Endothelial cell of hepatic sinusoid (primary cell): ENCODE results near the gene DPH2.

Experiments
- in situ Hi-C: cut with HindIII; loops from 2 replicates; pipeline ENCODE4 v1.10.0; 2017; ENCODE audit warnings: low sequenced_read_pairs

The DPH2 gene

DNA sequence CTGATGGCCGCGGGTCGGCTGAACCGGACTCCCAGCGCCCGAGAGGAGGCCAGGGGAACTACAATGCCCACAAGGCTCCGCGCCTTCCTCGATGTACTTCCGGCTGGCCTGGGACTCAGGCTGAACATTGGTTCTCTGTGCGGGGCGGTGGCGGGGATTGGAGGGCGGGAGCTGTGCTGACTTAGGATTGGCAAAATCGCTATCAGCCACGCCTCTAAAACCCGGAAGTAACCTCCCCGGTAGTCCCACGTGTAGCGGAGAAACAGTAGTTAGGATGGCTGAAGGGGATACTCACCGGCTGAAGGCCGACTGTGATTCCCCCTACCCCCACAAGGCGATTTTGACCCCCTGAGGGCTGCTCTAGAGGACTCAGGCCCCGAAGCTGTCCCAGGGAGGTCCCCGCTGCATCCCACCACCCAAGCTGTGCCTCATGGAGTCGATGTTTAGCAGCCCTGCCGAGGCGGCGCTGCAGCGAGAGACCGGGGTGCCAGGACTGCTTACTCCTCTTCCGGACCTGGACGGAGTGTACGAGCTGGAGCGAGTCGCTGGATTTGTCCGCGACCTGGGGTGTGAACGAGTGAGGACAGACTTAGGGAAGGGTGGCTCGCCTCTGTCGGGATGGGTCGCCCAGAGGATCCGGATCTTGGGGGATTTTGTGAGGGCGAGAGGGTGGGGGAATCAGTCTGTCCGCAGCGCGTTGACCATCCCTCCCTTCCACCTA, at the start of gene DPH2:
DPH2 (plus strand) TSS at position 265 of the 721 bp plus-strand sequence; CDS start at position 431, 166 bp downstream.
- in situ Hi-C loops: loop anchor here (5.0 kb wide), 2 partner anchors 33 to 57 kb away; no protein-coding TSS in a partner anchor

DNA sequence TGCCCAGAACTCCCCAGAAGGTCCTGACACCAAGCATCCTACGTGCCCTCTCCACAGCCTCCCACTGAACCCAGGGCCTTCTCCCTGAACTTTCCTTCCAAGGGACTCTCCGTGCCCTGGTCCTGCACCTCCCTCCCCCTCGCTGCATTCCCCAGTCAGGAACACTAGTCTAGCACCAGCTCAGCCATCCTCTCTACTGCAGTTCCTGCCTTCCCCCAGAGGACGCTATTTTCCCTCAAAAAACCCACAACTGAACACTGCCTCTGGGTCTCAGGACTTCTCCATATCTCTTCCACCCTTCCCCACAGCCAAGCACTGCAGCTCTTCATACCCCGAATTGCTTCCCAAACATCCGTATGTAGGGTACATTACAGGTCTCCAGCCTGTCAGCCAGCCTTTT, 48.8 kb upstream of the DPH2 start:
- in situ Hi-C loops: no loop called here

GRCh38 chr1:43924516-43924915, 45.3 kb upstream of the DPH2 start:
- in situ Hi-C loops: no loop called here

DNA sequence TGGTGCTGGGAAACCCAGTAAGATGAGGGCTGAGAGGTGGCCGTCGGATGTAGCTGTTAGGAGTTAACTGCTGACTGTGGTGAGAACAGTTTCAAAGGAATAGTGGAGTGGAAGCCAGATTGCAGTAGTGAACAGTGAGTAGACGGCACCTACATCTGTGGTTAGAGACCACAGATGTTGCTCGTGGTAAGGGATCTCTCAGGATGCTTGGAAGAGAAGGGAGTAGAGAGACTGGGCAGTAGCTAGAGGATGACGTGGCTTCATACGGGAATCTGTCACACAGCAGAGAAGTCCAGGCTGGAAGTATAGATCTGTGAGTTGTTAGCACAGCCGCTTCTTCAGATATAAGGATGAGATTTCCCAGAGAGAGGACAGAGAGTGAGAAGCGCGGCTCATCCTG, 44.0 kb upstream of the DPH2 start:
- in situ Hi-C loops: loop anchor here (25.0 kb wide), 1 partner anchor 689 kb away; no protein-coding TSS in a partner anchor

- in situ Hi-C loops: loop anchor here (25.0 kb wide), 1 partner anchor 693 kb away; no protein-coding TSS in a partner anchor
Observed at GRCh38 chr1:43930168-43930948, 39.5 kb upstream of the DPH2 start.

GRCh38 chr1:43930949-43931275, 38.9 kb upstream of the DPH2 start:
- in situ Hi-C loops: loop anchor here (25.0 kb wide), 1 partner anchor 694 kb away; no protein-coding TSS in a partner anchor

GRCh38 chr1:43931711-43932660, 37.8 kb upstream of the DPH2 start:
- in situ Hi-C loops: loop anchor here (25.0 kb wide), 1 partner anchor 695 kb away; no protein-coding TSS in a partner anchor

DNA sequence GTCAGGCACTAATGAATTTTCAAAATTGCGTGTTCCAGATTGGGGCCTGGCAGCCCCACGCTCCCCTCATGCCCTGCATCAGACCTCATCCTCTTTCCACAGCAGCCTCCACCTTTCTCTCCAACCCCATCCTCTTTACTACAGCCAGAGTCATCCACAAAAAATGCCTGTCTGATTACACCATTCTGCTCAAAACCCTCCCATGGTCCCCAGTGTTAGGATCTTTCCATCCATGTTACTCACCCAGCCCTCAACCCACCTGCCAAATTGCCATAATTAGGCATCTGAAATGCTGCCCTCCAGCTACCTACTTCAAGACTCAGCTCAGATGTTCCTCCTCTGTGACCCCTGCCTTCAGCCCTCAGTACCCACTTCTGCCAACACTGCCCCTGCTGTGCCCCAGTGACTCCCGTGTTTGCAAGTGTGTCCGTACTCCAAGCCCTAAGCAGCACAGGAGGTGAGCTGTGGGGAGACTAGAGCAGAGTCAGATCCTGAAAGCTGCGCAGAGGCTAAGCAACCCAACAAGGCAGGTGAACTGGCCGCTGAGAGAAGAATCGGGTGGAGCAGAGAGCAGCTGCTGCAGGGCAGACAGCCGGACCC, 36.9 kb upstream of the DPH2 start:
- in situ Hi-C loops: loop anchor here (25.0 kb wide), 1 partner anchor 696 kb away; no protein-coding TSS in a partner anchor

GRCh38 chr1:43933386-43934100, 36.3 kb upstream of the DPH2 start, which contains the start of gene ARTN:
Gene ARTN (plus strand): TSS chr1:43933801. CDS start chr1:43935657, 1,856 bp downstream.
- in situ Hi-C loops: loop anchor here (25.0 kb wide), 1 partner anchor 696 kb away; no protein-coding TSS in a partner anchor

GRCh38 chr1:43934101-43934985, 35.5 kb upstream of the DPH2 start:
- in situ Hi-C loops: loop anchor here (25.0 kb wide), 1 partner anchor 697 kb away; no protein-coding TSS in a partner anchor

- in situ Hi-C loops: loop anchor here (5.0 to 25.0 kb wide), 6 partner anchors 37 to 698 kb away; partner anchors contain the start of genes ATP6V0B and DPH2
Observed at GRCh38 chr1:43934986-43935324, 34.9 kb upstream of the DPH2 start.

- in situ Hi-C loops: loop anchor here (5.0 to 25.0 kb wide), 6 partner anchors 36 to 699 kb away; partner anchors contain the start of genes ATP6V0B and DPH2
Observed at GRCh38 chr1:43935711-43936427, 33.9 kb upstream of the DPH2 start.

DNA sequence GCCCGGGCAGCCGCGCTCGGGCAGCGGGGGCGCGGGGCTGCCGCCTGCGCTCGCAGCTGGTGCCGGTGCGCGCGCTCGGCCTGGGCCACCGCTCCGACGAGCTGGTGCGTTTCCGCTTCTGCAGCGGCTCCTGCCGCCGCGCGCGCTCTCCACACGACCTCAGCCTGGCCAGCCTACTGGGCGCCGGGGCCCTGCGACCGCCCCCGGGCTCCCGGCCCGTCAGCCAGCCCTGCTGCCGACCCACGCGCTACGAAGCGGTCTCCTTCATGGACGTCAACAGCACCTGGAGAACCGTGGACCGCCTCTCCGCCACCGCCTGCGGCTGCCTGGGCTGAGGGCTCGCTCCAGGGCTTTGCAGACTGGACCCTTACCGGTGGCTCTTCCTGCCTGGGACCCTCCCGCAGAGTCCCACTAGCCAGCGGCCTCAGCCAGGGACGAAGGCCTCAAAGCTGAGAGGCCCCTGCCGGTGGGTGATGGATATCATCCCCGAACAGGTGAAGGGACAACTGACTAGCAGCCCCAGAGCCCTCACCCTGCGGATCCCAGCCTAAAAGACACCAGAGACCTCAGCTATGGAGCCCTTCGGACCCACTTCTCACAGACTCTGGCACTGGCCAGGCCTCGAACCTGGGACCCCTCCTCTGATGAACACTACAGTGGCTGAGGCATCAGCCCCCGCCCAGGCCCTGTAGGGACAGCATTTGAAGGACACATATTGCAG, 33.2 kb upstream of the DPH2 start:
- in situ Hi-C loops: loop anchor here (5.0 to 25.0 kb wide), 6 partner anchors 36 to 699 kb away; partner anchors contain the start of genes ATP6V0B and DPH2

DNA sequence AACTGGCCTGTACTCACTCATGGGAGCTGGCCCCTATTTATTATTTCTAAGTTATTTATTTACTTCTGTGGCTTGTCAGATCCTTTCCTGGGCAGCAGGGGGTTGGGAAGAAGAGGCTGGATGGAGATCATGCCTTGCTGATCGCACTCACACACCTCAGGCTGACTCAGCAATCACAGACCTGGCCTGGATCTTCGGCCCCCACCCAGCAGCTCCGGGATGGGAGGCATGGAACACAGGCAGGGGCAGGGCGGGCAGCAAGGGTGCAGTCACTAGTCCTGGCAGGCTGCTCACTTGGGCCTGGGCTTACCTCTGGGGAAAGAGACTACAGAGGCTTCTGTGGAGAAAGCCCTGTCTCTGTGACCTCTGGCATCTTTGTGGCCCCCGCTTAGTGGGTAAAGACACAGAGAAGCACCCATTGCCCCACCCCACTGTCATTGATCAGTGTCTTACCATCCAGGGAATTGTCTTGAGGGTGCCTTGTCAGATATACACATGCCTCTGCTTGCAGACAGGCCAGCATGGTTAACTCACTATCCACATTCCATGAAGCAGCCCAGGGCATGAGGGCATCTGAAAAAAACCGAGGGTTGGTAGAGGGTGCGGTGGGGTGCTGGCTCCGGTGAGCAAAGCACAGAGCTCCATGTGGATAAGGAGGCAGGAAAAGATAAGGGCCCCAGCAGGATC, 32.5 kb upstream of the DPH2 start:
- in situ Hi-C loops: loop anchor here (5.0 to 25.0 kb wide), 6 partner anchors 35 to 700 kb away; partner anchors contain the start of genes ATP6V0B and DPH2

GRCh38 chr1:43938383-43938782, 31.4 kb upstream of the DPH2 start:
- in situ Hi-C loops: loop anchor here (5.0 to 25.0 kb wide), 6 partner anchors 34 to 701 kb away; partner anchors contain the start of genes ATP6V0B and DPH2
